Ovary (tissue), 3 donors: ENCODE measurements around the gene UNC13C.

Experiments used
- POLR2A ChIP-seq: fragments of 450-650 bp; IDR thresholded peaks from one replicate; pipeline ENCODE4 v1.6.1; 2017; ENCODE audit warnings: antibody characterized with exemption, mild to moderate bottlenecking, moderate library complexity
- TF ChIP-seq, protein P1 (sequence below), 3 donors: fragments of 450-650 bp in 2 of 3; fragments of 200-600 bp in 1 of 3; IDR thresholded peaks; one replicate each; pipeline versions ENCODE4 v1.5.1 to v1.8.0; 2016 to 2022; ENCODE audit warnings: antibody characterized with exemption in 3 of 3, mild to moderate bottlenecking in 1 of 3
- donor health status: DM: no; HTN: no; CAD: no.

GRCh38 chr15:54017959-54018358, 39.7 kb downstream of the UNC13C start:
- TF ChIP-seq, protein P1, sequence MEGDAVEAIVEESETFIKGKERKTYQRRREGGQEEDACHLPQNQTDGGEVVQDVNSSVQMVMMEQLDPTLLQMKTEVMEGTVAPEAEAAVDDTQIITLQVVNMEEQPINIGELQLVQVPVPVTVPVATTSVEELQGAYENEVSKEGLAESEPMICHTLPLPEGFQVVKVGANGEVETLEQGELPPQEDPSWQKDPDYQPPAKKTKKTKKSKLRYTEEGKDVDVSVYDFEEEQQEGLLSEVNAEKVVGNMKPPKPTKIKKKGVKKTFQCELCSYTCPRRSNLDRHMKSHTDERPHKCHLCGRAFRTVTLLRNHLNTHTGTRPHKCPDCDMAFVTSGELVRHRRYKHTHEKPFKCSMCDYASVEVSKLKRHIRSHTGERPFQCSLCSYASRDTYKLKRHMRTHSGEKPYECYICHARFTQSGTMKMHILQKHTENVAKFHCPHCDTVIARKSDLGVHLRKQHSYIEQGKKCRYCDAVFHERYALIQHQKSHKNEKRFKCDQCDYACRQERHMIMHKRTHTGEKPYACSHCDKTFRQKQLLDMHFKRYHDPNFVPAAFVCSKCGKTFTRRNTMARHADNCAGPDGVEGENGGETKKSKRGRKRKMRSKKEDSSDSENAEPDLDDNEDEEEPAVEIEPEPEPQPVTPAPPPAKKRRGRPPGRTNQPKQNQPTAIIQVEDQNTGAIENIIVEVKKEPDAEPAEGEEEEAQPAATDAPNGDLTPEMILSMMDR (IDR thresholded peaks at IDR 0.05): no peak
- TF ChIP-seq POLR2A: no peak
